MCF 10A (cell line): ENCODE data around the gene CYB5A. TPM values are rescaled to one million over a fixed set of nuclear protein-coding genes. Genes with fewer than 3 reads are reported as not detected.

Experiments
- BruUV-seq: library from RNA; stranded (reverse); fragments of 400-500 nt; replicated peaks from 2 replicates; lab custom pipeline; 2021; lab: Mats Ljungman, UMichigan
- CTCF ChIA-PET: fragments of 300-600 bp; sonication (Branson Sonifier 250); formaldehyde crosslinking; extraction: SDS; loops from one replicate; lab custom pipeline; 2021; ENCODE audit warnings: antibody characterized with exemption, inconsistent platforms; lab: Yijun Ruan, JAX
- POLR2A ChIA-PET: fragments of 300-600, 350-650 bp; sonication (Branson Sonifier 250); formaldehyde crosslinking; extraction: SDS; loops from one replicate; lab custom pipeline; 2020; ENCODE audit warnings: antibody characterized with exemption, inconsistent platforms; lab: Yijun Ruan, JAX
- DNase-seq: peaks from one replicate; pipeline ENCODE4 v3.0.0-alpha.2; 2018; ENCODE audit not compliant: unreplicated experiment
- H3K27ac Mint-ChIP-seq: one replicate; pipeline ENCODE4 v1.8.0; 2022; ENCODE audit warnings: mild to moderate bottlenecking, low read depth, mixed read lengths; ENCODE audit not compliant: unreplicated experiment
- H3K27me3 Mint-ChIP-seq: one replicate; pipeline ENCODE4 v1.8.0; 2022; ENCODE audit warnings: mixed read lengths; ENCODE audit not compliant: insufficient read depth, unreplicated experiment
- H3K36me3 Mint-ChIP-seq: one replicate; pipeline ENCODE4 v1.8.0; 2022; ENCODE audit warnings: mild to moderate bottlenecking, moderate library complexity, mixed read lengths; ENCODE audit not compliant: insufficient read depth, unreplicated experiment
- H3K4me1 Mint-ChIP-seq: one replicate; pipeline ENCODE4 v1.8.0; 2022; ENCODE audit warnings: mixed read lengths; ENCODE audit not compliant: insufficient read depth, unreplicated experiment
- H3K4me3 Mint-ChIP-seq: one replicate; pipeline ENCODE4 v1.8.0; 2022; ENCODE audit warnings: mild to moderate bottlenecking, moderate library complexity, mixed read lengths; ENCODE audit not compliant: unreplicated experiment
- H3K9me3 Mint-ChIP-seq: one replicate; pipeline ENCODE4 v1.8.0; 2022; ENCODE audit warnings: mixed read lengths; ENCODE audit not compliant: unreplicated experiment
- intact Hi-C: fragments of 100-400 bp; cut with micrococcal nuclease; formaldehyde crosslinking; loops from 2 replicates; pipeline ENCODE4 v1.14.1; 2022
- total RNA-seq: library from RNA; stranded (reverse); gene quantifications from 2 replicates; pipeline ENCODE4 v1.2.3, GENCODE V29; 2022
- TF ChIP-seq, protein P1 (sequence below): fragments of 200-600 bp; IDR thresholded peaks from one replicate; pipeline ENCODE4 v1.8.0; 2022; ENCODE audit warnings: antibody characterized with exemption, mild to moderate bottlenecking; ENCODE audit not compliant: unreplicated experiment

The CYB5A gene
- total RNA-seq, 1 experiment from 2014 or later, result 27.5 TPM

DNA sequence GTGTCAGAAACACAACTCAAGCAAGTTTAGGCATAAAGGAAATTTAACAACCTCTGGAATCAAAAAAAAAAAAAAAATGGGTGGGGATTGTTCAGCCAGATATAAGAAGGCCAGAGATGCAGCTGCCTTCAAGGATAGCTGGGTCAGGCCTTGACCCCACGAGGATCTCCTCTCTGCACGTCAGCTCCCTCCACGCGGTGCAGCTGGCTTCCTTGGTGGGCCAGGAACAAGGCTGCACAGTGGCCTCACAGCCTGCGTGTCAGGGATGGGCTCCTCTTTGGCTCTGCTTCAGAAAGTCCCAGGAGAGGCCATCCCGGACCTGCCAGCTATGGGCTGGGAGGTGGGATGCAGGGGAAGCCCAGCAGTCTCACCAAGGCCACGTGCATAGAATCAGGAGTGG is 88.0 kb downstream of the CYB5A start:
- no peak for DNase-seq
- no peaks in the 10 kb centered on the region for H3K36me3 Mint-ChIP-seq
- H3K9me3 Mint-ChIP-seq, result no peaks in the 10 kb centered on the region
- intact Hi-C loops, result no loop called here
- no peaks in the 10 kb centered on the region for H3K4me1 Mint-ChIP-seq
- ChIA-PET CTCF (interaction anchor here (1.3 kb wide), 1 partner anchor 138 kb away, joined by 3 read pairs; no protein-coding TSS in a partner anchor), POLR2A (interaction anchor here (1.2 kb wide), 1 partner anchor 126 kb away, joined by 3 read pairs; no protein-coding TSS in a partner anchor)
- no peaks in the 10 kb centered on the region for H3K27me3 Mint-ChIP-seq
- H3K27ac Mint-ChIP-seq, result no peak overlapping the region
- TF ChIP-seq, protein P1, sequence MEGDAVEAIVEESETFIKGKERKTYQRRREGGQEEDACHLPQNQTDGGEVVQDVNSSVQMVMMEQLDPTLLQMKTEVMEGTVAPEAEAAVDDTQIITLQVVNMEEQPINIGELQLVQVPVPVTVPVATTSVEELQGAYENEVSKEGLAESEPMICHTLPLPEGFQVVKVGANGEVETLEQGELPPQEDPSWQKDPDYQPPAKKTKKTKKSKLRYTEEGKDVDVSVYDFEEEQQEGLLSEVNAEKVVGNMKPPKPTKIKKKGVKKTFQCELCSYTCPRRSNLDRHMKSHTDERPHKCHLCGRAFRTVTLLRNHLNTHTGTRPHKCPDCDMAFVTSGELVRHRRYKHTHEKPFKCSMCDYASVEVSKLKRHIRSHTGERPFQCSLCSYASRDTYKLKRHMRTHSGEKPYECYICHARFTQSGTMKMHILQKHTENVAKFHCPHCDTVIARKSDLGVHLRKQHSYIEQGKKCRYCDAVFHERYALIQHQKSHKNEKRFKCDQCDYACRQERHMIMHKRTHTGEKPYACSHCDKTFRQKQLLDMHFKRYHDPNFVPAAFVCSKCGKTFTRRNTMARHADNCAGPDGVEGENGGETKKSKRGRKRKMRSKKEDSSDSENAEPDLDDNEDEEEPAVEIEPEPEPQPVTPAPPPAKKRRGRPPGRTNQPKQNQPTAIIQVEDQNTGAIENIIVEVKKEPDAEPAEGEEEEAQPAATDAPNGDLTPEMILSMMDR, result no peak
- H3K4me3 Mint-ChIP-seq, result no peak overlapping the region
- BruUV-seq, result no TSS peak

Other genes with a start within 250 kb of the CYB5A start
- 0.79 and 0.91 TPM in 2 replicates for gene FBXO15, start 144.1 kb downstream of the CYB5A start, total RNA-seq
- 33.4 and 48.3 TPM in 2 replicates for gene TIMM21, start 143.4 kb downstream of the CYB5A start, total RNA-seq
- gene C18orf63, start 23.9 kb upstream of the CYB5A start, total RNA-seq, result not detected in 2 replicates
- gene DIPK1C, start 165.3 kb upstream of the CYB5A start, total RNA-seq, result not detected in 2 replicates
- 194 and 219 TPM in 2 replicates for gene CNDP2, start 204.4 kb upstream of the CYB5A start, total RNA-seq
- not detected in 2 replicates for gene CNDP1, start 242.5 kb upstream of the CYB5A start, total RNA-seq